Heart right ventricle (tissue), 16 donors: Measurements from ENCODE around the gene PIWIL1. TPM values are rescaled to one million over a fixed set of nuclear protein-coding genes. Genes with fewer than 3 reads are reported as not detected.

ENCODE experiments used
- ATAC-seq, 8 donors: fragments of 200-7000 bp; cut with Tn5 transposase; one replicate each; pipeline ENCODE4 v1.9.1; 2020; ENCODE audit warnings: mild to moderate bottlenecking in 8 of 8, moderate library complexity in 8 of 8, moderate number of reproducible peaks in 1 of 8
- DNase-seq, 2 donors: peaks; one replicate each; pipeline ENCODE4 v3.0.0-alpha.2; 2020
- H3K27ac ChIP-seq, 10 donors: fragments of 200-600 bp; sonication (generic) in 2 of 10; one replicate each; pipeline versions ENCODE4 v1.5.0 to v1.8.0; 2020 to 2022; ENCODE audit warnings: mild to moderate bottlenecking in 3 of 10
- H3K27me3 ChIP-seq, 7 donors: fragments of 200-600 bp; one replicate each; pipeline ENCODE4 v1.8.0; 2021 to 2022; ENCODE audit warnings: mild to moderate bottlenecking in 2 of 7
- H3K36me3 ChIP-seq, 9 donors: fragments of 200-600 bp; sonication (generic) in 1 of 9; one replicate each; pipeline versions ENCODE4 v1.5.0 to v1.8.0; 2020 to 2022; ENCODE audit warnings: mild to moderate bottlenecking in 2 of 9
- H3K4me1 ChIP-seq, 9 donors: fragments of 200-600 bp; sonication (generic) in 1 of 9; one replicate each; pipeline versions ENCODE4 v1.5.0 to v1.8.0; 2020 to 2022; ENCODE audit warnings: mild to moderate bottlenecking in 4 of 9
- H3K4me3 ChIP-seq, 10 donors: fragments of 200-600 bp; sonication (generic) in 2 of 10; one replicate each; pipeline versions ENCODE4 v1.5.0 to v1.8.0; 2020 to 2022; ENCODE audit warnings: mild to moderate bottlenecking in 7 of 10, moderate library complexity in 2 of 10
- H3K9me3 ChIP-seq, 11 donors: fragments of 200-600 bp in 10 of 11; sonication (generic) in 2 of 11; one replicate each; pipeline versions ENCODE4 v1.5.0 to v1.8.0; 2013 to 2022; ENCODE audit warnings: mild to moderate bottlenecking in 2 of 11, control low read depth in 1 of 11, moderate library complexity in 1 of 11
- CTCF ChIP-seq, 9 donors: fragments of 200-600 bp; sonication (generic) in 2 of 9; IDR thresholded peaks; one replicate each; pipeline versions ENCODE4 v1.5.0 to v1.8.0; 2021 to 2022; ENCODE audit warnings: antibody characterized with exemption in 9 of 9, mild to moderate bottlenecking in 5 of 9, moderate library complexity in 1 of 9
- WGBS, 2 donors: extraction: QIAGEN DNeasy Blood & Tissue Kit; methylation state at CpG; one replicate each; pipeline ENCODE4 v1.1.7; 2013; ENCODE audit warnings: inconsistent platforms in 1 of 2; 5-methylcytosine and 5-hydroxymethylcytosine counted together
- intact Hi-C, 10 donors: fragments of 100-400 bp; cut with DNase I; formaldehyde crosslinking; loops; one replicate each; pipeline versions ENCODE4 v1.11.1 to v1.14.2; 2022
- polyA plus RNA-seq, 2 donors: library from polyadenylated mRNA; stranded (reverse); fragments of 200-250 nt; gene quantifications; one replicate each; pipeline ENCODE4 v1.2.3, GENCODE V29; 2013
- total RNA-seq, 10 donors: library from RNA; stranded (reverse); fragmentation: NEBNext Ultra II Directional in 3 of 10; extraction: Animal tissue kit (Norgen Biotek cat#: 25700) in 3 of 10; gene quantifications; one replicate each; pipeline versions ENCODE4 v1.2.1 to v1.2.4, GENCODE V29; 2021 to 2023
- donor health status: Arrhythmogenic right ventricular cardiomyopathy.
- donor health status: ischemic (EF 13 %, LVEDD 7.1; RV severe dilation, severe dysfunction).
- donor health status: healthy with polysubstance abuse.
- donor health status: DM: no; HTN: yes; CAD: no.
- donor health status: DM: no; HTN: no; CAD: no.
- donor health status: ischemic (EF 25% LVEDD 6.9; RV normal size, moderate dysfunction).
- donor health status: ischemic (EF 25% LVEDD 5.7; RV mildly dilated, moderate dysfunction).
- donor health status: healthy.
- donor health status: DM: yes; HTN: yes; CAD: no.
- donor health status: Ischemic cardiomyopathy.
- donor health status: ischemic (EF 35%, LVEDD 5.7; RV mildly dilated, moderate dysfunction).
- donor health status: nonischemic (EF 11% LVEDD 7.7; RV severe dilation, severe dysfunction).
- donor health status: DM: yes; HTN: yes; CAD: no.
- donor health status: PGD.
- donor health status: ischemic (EF 29% LVEDD 5.4; RV normal size, mild dysfunction).
- donor health status: nonischemic (EF 23%, LVEDD 6.1; RV moderate dilation, normal function).

PIWIL1 gene
- total and polyA plus RNA-seq, 12 donors, result 0.01 TPM; not detected in 11

DNA sequence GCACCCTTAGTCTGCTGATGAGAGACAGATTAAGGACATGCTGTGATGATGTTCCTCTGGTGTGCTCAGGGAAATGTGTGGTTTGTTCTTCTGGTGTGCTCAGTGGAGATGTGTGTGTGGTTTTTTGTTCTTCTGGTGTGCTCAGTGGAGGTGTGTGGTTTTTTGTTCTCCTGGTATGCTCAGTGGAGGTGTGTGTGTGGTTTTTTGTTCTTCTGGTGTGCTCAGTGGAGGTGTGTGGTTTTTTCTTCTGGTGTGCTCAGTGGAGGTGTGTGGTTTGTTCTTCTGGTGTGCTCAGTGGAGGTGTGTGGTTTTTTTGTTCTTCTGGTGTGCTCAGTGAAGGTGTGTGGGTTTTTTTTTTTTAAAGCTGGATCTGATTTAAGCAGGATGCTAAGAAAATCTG, 15.4 kb downstream of the PIWIL1 start:
- TF ChIP-seq CTCF (IDR thresholded peaks at IDR 0.05), result no peak
- no peaks in the 10 kb centered on the region for H3K36me3 ChIP-seq
- H3K9me3 ChIP-seq, result no peaks in the 10 kb centered on the region
- H3K27me3 ChIP-seq, result peaks cover 3 to 54% (median 39%) of the 10 kb centered on the region in 7 donors
- intact Hi-C loops, result no loop called here
- ATAC-seq (no peak), DNase-seq (no peak)
- no peaks in the 10 kb centered on the region for H3K4me1 ChIP-seq
- no peak overlapping the region for H3K27ac ChIP-seq
- H3K4me3 ChIP-seq, result no peak overlapping the region

DNA sequence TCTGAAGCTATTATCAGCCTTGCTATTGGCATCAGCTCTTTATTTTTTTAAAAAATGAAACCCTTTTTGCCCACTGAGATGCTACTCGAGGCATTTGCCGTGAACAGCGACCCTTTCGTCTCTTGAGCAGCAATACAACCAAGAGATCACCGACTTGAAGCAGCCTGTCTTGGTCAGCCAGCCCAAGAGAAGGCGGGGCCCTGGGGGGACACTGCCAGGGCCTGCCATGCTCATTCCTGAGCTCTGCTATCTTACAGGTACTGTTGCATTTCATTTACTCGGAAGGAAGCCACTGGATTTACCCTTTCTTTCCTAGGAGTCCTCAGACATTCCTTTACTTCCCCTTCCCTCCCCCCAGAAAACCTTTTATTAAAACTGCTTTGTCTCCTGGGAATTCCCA, 16.7 kb downstream of the PIWIL1 start:
- H3K4me1 ChIP-seq, result no peaks in the 10 kb centered on the region
- intact Hi-C loops, result no loop called here
- 64 to 67% methylated on average over 7 of the region's 7 CpGs for WGBS, 2 donors
- H3K9me3 ChIP-seq, result no peaks in the 10 kb centered on the region
- H3K36me3 ChIP-seq, result no peaks in the 10 kb centered on the region
- no peak overlapping the region for H3K27ac ChIP-seq
- H3K4me3 ChIP-seq, result no peak overlapping the region
- DNase-seq, result no peak
- H3K27me3 ChIP-seq, result peaks cover 3 to 61% (median 42%) of the 10 kb centered on the region in 7 donors
- no peak for TF ChIP-seq CTCF (IDR thresholded peaks at IDR 0.05)
- ATAC-seq, result no peak

DNA sequence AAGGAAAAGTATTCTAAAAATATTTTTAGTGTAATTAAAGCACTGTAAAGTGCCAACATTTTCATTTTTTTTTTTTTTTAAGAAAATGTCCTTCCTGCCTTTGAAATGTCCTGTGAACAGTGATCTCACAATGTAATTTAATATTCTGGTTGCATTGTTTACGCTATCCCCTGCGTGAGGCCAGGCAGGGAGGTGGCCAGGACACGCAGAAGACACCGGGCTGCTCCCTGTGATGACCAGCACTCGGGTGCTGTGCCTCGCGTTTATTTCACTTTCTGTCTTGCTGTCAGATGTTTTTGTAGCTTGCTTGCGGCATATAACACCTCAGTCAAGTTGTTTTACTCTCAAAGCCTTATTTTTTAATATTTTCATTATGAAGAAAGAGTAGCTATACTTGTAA, 18.5 kb downstream of the PIWIL1 start:
- ATAC-seq (no peak), DNase-seq (no peak)
- H3K36me3 ChIP-seq, result no peaks in the 10 kb centered on the region
- no peaks in the 10 kb centered on the region for H3K4me1 ChIP-seq
- no peak overlapping the region for H3K4me3 ChIP-seq
- peaks cover 3 to 62% (median 36%) of the 10 kb centered on the region in 7 donors for H3K27me3 ChIP-seq
- intact Hi-C loops, result loop anchor here in 1 of 10 donors (5.0 kb wide), 1 partner anchor 51 kb away; no protein-coding TSS in a partner anchor
- no peak overlapping the region for H3K27ac ChIP-seq
- H3K9me3 ChIP-seq, result no peaks in the 10 kb centered on the region
- TF ChIP-seq CTCF (IDR thresholded peaks at IDR 0.05), result no peak
- 49 to 64% methylated on average over 8 of the region's 8 CpGs for WGBS, 2 donors

DNA sequence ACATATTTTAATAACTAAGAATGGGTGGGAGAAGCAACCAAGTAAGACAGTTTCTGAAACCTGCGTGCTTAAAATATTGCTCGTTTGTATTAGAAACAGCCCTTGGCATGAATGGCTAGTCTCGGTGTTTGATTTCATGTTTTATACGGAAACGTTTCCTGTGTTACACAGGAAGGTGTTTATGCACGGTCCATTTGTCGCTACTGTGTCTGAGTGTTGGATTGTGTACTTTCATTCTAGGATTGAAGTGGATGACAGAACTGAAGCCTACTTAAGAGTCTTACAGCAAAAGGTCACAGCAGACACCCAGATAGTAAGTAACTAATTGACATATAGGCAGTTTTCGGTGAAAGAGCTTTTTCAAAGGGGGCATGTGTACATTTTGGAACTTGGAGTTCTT, 19.6 kb downstream of the PIWIL1 start:
- Histone ChIP-seq H3K36me3 (no peaks in the 10 kb centered on the region), H3K4me1 (no peaks in the 10 kb centered on the region), H3K27me3 (peaks cover 3 to 53% (median 30%) of the 10 kb centered on the region in 7 donors), H3K27ac (no peak overlapping the region), H3K4me3 (no peak overlapping the region), H3K9me3 (no peaks in the 10 kb centered on the region)
- WGBS, 2 donors, result 61 to 71% methylated on average over 8 of the region's 8 CpGs
- ATAC-seq (no peak), DNase-seq (no peak)
- intact Hi-C loops, result loop anchor here in 1 of 10 donors (5.0 kb wide), 1 partner anchor 50 kb away; no protein-coding TSS in a partner anchor
- no peak for TF ChIP-seq CTCF (IDR thresholded peaks at IDR 0.05)
